Colon (tissue), 2 donors: ENCODE measurements around the gene MMP28.

Experiments
- FAIRE-seq: peaks from 2 replicates; lab custom pipeline; 2012; peaks lifted over from hg19 to GRCh38; lab: Jason Lieb, UNC
- donor health status: control.
- donor health status: control.

MMP28 gene

DNA sequence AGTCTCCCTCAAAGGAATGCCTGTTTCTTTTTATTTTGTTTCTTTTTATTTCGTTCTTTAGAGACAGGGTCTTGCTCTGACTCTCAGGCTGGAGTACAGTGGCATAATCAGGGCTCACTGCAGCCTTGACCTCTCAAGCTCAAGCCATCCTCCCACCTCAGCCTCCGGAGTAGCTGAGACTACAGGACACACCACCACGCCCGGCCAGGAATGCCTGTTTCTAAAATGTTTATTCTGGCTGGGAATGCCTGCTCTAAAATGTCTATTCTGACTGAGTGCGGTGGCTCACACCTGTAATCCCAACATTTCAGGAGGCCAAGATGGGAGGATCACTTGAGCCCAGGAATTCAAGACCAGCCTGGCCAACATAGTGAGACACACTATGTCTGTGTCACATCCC, 2.5 kb upstream of the MMP28 start:
- FAIRE-seq = no peak

DNA sequence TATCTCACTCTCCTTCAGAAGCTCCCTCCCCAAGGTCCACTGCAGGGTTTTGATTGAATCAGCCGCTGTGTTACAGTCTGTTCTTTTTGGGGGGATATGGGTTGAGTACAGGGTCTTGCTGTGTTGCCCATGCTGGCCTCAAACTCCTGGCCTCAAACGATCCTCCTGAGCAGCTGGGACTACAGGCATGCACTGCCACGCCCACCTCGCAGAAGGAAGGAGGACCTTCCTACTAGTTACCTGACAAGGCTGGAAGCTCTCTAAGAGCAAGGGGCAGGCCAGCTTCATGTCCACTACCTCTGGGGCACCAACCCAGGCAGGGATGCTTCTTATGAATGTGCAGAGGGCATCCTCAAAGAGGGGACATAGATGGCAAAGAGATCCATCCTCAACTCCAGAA, 1.9 kb upstream of the MMP28 start:
- FAIRE-seq = no peak

DNA sequence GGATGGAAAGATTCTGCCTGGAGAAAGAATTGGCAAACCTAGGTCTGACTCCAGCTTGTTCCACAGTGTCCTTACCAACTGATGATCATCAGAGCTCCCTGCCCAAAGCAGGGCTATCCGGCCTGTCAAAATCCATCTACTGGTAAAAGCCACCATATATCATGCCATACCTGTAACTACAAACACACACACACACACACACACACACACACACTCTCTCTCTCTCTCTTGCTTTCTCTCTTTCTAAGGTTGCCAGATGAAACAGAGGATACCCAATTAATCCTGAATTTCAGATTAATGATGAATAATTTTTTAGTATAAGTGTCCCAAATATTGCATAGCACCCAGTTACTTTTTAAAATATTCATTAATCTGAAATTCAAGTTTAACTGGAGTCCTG, 1.5 kb upstream of the MMP28 start:
- no peak for FAIRE-seq

DNA sequence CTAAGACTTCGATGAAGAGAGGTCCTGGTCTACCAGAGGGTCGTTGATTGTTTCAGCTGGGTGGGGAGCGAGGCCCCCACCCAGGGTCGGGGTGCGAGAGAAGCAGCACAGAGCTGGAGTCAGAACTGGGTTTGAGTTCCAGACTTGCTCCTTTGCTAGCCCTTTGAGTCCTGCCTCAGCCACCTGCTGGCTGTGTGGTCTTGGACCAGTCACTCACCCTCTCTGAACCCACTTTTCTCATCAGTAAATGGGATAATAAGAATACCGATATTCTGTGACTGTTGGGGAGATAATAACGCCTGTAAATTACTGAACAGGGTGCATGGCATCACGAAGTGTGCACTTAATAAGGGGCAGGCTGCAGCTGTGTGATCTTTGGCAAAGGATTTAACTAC, 427 bp upstream of the MMP28 start:
- FAIRE-seq = no peak

DNA sequence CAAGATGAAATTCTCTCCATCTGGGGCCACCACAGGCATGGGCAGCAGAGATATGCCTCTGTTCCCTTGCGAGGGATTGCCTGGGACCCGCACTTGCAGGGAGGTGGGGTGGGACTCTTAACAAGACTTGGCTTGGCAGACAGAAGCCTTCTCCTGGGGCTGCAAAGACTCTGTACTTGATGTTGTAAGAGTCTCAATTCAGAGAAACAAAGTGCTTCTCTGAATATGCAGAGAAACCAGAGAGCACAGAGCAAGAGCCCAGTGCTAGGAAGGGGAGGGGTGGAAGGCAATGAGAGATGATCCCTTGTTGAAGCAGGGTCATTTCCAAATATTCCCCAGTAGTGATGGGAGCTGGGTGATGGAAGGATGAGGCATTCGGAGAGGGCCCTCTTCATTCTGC, 2.2 kb downstream of the MMP28 start:
- no peak for FAIRE-seq

DNA sequence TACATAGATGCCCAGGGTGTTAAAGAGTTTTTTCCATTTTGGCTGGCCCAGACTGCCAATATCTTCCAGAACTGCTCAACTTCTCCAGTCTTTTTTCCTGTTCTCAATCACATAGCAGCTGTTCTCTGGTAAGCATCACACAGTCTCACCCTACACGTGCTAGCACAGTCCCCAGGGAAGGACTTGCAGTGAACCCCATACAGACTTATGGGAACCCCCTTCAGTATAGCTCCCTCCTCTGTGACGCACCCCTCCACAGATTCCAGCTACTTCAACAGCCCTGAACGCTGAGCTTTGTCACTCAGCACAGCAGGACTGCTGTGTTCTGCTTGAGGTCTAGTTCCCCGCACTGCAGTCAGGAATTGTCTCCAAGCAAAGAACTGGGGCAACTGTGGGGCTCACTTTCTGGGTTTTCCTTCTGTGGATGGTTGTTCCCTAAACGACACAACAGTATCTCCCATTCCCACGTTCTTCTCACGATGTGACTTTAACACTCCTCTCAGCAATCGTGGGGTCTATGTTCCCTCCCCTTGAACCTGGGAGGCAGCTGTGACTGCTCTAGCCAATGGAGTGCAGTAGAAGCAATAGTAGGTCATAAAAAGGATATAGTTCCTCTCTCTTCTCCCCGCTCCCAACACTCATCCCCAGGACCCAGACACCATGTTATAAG, 3.6 kb downstream of the MMP28 start:
- no peak for FAIRE-seq

DNA sequence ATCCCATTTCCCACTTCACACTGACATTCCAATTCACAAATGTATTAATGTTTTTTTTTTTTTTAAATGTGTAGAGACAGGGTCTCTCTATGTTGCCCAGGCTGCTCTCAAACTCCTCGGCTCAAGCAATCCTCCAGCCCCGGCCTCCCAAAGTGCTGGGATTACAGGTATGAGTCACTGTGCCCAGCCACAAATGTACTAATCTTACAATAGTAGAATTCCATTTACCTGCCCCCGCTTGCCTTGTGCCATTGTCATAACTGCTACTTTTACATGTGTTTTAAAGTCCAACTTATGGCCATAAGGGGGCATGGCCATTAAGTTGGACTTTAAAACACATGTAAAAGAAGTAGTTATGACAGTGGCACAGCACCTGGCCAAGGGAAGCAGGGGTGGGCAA, 4.6 kb downstream of the MMP28 start:
- FAIRE-seq = no peak

DNA sequence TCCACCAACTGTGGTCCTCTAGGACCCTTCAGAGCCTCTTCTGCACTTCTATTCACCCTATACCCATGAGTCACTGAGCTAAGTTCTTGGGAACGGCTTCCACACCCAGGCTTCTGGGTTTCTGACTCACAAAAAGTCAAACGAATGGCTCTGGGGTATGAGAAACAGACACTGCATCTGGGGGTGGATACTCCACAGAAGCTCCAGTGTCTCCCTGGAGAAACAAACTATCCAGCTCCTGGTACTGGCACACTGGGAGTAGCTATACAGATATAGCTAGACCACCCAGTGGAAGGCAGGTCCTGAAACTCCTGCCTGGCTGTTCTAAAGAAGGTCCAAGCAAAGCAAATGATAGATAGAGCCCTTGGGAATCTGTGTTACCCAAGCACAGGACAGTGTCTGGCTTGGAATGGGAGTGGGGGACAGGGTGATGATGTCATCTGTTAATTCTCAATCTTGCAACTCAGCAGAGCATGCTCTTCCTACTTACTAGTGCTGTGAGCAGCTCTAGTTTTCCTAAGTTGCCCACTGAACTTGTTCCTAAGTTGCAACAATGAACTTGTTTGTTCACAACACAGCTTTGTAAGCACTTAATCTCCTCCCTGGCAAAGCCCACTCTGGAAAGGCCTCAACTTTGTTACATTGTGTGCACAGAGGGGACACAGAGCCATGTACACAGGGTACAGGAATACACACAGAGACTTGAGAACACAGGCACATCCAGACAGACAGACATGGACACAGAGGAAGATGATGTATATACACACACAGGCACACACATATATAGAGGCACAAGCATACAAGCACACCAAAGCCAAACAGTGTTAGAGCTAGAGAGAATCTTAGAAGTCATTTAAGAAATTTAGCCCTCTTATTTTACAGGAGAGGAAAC, 6.7 kb downstream of the MMP28 start:
- FAIRE-seq = no peak

DNA sequence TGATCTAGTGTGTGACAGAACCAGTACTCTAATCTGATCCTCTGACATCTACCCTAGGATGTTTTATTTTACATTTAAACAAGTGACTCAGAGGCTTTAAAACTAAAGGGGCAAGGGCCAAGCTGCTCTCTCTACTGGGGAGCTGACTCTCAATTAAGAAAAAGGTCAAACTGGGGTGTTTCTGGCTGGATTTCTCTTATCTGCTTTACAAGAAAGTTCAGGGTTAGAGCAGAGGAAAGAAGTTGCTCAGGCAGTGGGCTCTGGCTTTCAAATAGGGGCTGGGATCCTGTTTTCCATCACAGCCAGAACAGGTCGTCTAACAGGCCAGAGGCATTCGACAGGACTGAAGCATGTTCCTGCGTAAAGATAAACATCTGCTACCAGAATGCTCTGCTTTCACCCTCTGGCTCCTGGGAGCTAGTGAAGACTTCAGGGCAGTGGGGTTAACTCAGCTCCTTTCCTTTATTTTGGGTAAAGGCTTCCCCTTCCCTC, 8.5 kb downstream of the MMP28 start:
- no peak for FAIRE-seq

DNA sequence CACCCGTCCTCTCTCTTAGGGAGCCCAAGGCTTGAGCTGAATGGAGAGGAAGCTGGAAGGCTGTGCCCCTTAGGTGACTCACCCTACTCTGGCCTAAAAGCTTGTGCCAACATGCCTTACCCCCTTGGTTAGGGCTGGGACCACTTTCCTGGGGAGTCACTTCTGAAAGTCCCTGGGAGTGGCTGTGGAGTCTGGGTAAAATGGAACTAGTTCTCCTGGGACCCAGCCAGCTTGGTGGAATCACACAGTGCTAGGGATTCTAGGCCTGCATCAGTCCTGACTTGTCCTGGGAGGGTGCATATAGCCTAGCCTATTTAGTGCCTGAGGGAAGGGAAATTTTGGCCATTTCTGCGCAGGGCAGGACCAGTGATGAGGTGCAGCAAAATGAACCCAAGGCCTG, 10.5 kb downstream of the MMP28 start:
- no peak for FAIRE-seq

DNA sequence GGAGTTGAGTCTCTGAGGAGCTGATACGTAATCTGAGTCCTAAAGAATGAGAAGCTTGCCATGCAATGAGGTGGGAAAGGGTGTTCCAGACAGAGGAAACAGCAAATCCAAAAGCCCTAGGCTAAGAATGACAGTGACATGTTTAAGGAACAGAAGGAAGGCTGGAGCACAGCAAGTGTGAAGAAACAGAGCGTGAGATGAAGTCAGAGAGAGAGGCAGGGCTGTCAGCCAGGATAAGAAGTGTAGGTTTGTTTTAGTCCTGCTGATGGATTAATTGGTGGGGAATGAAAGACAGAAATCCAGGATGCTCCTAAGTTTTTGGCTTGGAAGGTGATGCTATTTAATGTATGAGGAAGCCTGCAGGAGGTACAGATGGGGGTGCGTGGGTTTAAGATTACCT, 14.5 kb downstream of the MMP28 start:
- no peak for FAIRE-seq

DNA sequence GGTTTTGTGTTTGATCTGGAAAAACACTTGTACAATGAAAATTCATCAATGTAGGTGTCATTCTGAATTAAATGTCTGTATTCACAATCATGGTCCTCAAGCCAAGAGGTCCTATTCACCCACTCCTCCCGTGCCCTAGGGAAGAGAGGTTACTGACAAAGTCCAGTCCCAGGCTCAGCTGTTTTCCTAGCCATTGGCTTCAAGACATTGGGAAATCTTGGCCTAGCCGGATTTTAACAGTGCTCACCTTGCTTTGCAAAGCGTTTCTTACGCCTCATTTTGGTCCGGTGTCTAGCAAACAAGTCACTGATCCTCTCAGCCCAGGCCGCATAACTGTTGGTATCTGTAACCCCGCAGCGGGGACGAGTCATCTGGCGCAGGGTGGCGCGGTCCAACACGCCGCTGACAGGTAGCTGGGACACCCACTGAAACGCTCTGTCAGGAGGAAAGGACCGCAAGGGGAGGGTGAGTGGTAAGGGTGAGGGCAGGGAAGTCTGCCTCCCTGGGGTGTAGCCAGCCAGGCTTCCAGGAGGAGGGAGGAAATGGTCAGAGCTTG, 16.7 kb downstream of the MMP28 start:
- no peak for FAIRE-seq

DNA sequence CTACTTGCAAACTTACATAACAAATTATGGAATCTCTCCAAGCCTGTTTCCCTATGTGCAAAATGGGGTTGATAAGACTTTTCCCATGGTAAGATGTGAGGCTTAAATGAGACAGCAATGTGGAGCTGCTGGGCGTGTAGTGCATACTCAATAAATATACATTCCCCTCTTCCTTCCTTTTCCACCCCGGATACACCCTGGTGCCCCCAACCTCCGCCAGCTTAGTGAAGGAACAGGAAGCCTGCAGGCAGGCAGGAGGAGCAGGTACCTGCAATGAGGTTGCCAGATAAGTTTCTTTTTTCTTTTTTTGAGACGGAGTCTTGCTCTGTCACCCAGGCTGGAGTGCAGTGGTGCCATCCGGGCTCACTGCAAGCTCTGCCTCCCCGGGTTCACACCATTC, 19.9 kb downstream of the MMP28 start:
- FAIRE-seq = no peak

DNA sequence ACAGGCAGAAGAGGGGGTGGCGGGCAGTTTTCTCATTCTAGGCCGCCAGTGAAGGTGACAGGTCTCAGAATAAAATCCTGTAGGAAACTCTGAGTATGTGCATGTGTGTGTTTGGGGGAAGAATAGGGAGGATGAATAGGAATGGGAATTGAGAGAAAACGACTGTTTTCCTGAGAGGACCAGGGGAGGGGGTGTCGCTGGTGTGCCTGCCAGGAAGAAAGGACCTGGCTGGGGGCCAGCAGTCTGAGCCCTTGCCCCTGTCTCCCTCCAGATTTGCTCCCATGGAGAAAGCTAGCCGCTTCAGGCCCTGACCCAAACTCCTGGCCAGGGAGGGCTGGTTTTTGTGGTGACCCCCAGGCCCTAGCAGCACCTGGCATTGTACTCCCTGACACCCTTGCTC, 20.4 kb downstream of the MMP28 start:
- FAIRE-seq = no peak

DNA sequence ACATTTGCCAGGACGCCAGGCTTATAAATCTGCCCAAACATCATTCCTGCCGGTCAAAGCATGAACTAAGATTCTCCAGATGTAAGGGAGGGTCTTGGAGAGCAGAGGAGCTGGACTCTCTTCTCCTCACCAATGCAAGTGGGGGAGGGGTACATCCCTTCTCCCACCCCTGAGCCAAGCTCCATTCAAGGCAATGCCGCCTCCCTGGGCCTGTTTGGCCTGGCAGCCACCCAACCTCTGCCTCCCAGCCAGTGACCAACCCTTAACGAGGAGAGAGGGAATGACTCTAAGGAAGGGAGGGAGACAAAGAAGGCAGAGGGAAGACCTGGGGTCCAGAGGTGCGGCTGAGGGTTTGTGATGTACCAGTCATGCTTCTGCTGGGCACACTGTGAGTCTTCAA, 20.9 kb downstream of the MMP28 start:
- FAIRE-seq = no peak

DNA sequence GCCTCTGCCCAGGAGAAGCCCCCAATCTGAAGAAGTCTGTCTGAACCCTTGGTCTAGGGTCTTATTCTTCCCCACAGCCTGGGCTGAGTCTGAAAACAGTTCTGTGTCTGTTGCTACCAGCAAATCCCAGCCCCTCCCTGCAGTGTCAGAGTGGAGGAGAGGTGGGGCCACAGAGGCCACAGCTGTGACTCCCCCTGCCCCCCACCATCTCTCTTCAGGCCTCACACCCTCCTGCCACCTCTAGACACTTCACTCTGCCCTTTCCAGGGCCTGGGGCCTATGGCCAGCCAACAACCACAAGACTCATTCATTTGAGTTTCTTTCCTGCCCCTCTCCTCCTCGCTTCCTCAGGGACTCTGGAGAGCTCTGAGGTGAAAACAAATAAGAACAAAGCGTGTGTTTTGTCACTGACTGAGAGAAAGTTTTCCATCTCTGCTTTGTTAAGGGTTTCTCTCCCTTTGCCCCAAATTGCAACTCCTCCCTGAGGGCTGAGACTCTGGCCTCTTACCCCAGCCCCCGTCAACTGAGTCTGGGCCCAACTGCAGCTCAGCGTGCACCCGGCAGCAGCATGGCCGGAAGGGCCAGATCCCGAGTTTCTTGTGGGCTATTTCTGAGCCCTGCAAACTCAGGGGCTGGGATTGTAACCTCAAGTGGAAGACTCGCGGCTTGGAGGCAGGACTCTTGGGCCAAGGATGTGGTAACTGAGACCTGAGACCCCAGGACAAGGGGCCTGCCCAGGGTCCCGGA, 21.6 kb downstream of the MMP28 start:
- FAIRE-seq = no peak

DNA sequence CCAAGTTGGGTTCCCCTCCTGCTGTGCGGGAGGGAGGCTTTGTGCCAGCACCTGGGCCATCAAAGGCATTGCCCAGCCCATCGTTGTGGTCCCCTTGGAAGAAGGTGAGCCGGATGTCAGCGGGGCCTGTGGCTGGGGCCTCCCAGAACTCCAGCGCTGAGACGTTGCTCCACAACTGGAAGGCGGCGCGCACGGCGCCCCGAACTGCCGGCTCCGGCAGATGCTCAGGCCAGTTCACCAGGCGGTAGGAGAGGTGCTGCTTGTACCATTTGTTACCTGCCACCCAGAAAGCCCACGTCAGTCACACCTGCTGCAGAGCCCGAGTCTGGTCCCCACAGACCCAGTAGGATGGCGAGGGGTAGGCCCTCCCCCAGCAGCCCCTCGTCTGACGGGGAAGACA, 22.3 kb downstream of the MMP28 start:
- no peak for FAIRE-seq

DNA sequence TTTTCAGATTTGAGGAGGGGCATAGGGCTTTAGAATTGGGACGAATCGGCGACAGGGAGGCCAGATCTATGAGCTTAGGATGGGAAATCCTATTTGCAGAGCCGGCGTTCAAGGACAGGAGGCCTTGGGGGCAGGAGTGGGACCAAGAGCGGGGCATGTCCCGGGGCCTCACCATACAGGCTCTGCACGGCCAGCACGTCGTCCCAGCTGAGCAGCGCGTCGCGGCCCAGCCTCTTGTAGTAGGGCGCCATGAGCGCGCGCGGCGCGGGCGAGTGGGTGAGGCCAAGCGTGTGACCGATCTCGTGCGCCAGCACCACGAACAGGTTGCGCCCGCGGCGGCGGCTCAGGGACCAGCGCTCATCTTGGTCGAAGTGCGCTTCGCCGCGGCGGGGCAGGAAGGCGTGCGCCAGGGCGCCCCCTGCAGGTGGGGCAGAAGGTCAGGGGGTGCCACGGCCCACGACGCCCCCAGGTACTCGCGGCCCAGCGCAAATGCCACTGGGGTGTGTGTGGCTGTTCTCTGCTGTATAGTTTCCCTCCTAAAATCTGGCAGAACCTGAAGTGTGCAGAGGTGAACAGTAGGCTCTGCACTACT, 25.4 kb downstream of the MMP28 start:
- no peak for FAIRE-seq

DNA sequence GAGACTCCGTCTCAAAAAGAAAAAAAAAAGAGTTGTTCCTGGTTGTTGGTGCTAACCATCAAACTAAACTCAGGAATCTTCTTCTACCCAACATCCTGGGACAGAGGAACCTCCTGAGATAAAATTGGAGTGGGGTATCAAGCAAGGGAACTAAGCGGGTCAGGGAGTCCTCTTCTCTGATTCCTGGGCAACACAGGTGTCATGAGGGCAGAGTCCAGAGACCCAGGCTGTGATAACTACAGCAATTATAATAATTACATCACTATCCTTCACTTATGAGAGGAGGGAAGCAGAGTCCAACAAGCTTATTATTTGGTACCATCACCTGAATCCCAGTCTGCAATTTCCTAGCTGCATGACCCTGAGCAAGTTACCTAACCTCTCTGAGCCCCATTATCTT, 26.6 kb downstream of the MMP28 start:
- FAIRE-seq = no peak

DNA sequence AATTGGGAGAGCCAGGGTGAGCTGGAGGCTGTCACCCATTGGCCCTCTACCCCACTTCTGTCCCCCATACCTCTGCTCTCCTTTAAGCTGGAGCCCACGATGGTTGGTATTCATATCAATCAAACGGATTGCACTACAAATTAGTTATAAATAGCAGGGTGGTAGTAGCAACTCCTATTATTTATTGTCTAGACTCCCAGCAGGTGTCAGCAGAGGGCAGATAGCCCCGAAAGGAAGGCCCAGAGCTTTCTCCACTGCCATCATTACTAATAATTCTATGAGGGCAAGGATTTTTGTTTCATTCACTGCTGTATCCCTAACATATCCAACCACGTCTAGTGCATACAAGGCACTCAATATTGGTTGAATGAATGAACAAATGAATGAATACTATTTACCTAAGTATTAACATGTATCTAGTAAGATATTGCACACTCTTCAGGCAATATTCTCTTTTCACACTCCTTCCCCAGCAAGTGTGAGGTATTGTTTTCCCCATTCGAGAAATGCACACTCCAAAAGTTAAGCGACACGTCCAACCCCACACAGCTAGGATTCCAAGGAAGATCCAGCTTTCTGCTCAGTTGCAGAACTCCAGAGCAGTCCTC, 28.4 kb downstream of the MMP28 start:
- no peak for FAIRE-seq

DNA sequence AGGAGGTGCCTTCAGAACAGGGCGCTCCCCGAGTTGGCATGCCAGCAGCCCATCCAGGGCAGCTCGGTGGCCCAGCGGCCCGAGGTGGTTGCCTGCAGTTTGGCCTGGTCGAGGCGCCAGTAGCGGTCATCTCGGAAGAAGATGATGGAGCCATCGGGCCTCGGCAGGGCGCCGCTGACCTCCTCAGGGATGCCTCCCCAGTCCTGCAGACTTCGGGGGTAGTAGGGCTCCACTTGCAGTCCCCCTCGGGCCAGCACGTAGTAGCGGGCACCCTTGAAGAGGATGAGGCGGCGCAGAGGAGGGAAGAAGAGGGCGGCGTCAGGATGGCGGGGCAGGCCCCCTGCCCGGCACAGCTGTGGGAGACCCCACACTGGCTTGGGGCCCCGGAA, 29.0 kb downstream of the MMP28 start:
- FAIRE-seq = no peak
